Testis (tissue), 3 donors: ENCODE data around the gene SLC2A14. TPM values are rescaled to one million over a fixed set of nuclear protein-coding genes. Genes with fewer than 3 reads are reported as not detected.
"Not testable (repeated sequence)": the region's sequence is repeated elsewhere in the genome, so short reads cannot be mapped to it uniquely, and the experiment has no call there.

Source experiments
- DNase-seq: peaks from one replicate; pipeline ENCODE4 v3.0.0-alpha.2; 2019
- H3K27ac ChIP-seq, 2 donors: fragments of 200-600 bp; sonication (generic); one replicate each; pipeline ENCODE4 v1.5.1; 2019
- H3K27me3 ChIP-seq: fragments of 200-600 bp; sonication (generic); one replicate; pipeline ENCODE4 v1.5.1; 2019
- H3K36me3 ChIP-seq: fragments of 200-600 bp; sonication (generic); one replicate; pipeline ENCODE4 v1.5.1; 2017; ENCODE audit warnings: low read depth; ENCODE audit errors: missing control alignments
- H3K4me1 ChIP-seq: fragments of 200-600 bp; sonication (generic); one replicate; pipeline ENCODE4 v1.5.1; 2019
- H3K4me3 ChIP-seq, 2 donors: fragments of 200-600 bp; sonication (generic); one replicate each; pipeline ENCODE4 v1.5.1; 2017 to 2019
- H3K9me3 ChIP-seq: fragments of 200-600 bp; sonication (generic); one replicate; pipeline ENCODE4 v1.5.1; 2017
- POLR2A ChIP-seq: fragments of 450-650 bp; IDR thresholded peaks from one replicate; pipeline ENCODE4 v1.6.1; 2017; ENCODE audit warnings: antibody characterized with exemption, mild to moderate bottlenecking, moderate library complexity
- WGBS, 2 donors: methylation state at CpG; one replicate each; pipeline ENCODE4 v1.1.5; 2018; 5-methylcytosine and 5-hydroxymethylcytosine counted together
- intact Hi-C: fragments of 100-400 bp; cut with DNase I; formaldehyde crosslinking; loops from one replicate; pipeline ENCODE4 v1.15.1; 2023; ENCODE audit warnings: low total_unique reads
- polyA plus RNA-seq: library from polyadenylated mRNA; stranded (reverse); fragments of 350-450 nt; fragmentation: Illumina TruSeq; extraction: RNeasy Lipid Tissue Mini Kit (QIAGEN cat#74804); gene quantifications from one replicate; pipeline ENCODE4 v1.2.3, GENCODE V29; 2014; ENCODE audit warnings: low read depth, low replicate concordance; ENCODE audit not compliant: insufficient read depth
- total RNA-seq, 2 donors: library from RNA; depleted of rRNA; stranded (reverse); fragments of >200 nt; gene quantifications; one replicate each; pipeline ENCODE4 v1.2.3, GENCODE V29; 2016
- TF ChIP-seq, protein P1 (sequence below), 3 experiments: fragments of 450-650 bp in 2 of 3; fragments of 200-600 bp in 1 of 3; sonication (generic) in 1 of 3; IDR thresholded peaks; one replicate each; pipeline ENCODE4 v1.5.1; 2016 to 2019; ENCODE audit warnings: antibody characterized with exemption in 3 of 3, mild to moderate bottlenecking in 2 of 3, moderate library complexity in 1 of 3

The SLC2A14 gene
- total and polyA plus RNA-seq, 3 donors from 2014 or later: 51.5 to 203 (median 54.3) TPM

DNA sequence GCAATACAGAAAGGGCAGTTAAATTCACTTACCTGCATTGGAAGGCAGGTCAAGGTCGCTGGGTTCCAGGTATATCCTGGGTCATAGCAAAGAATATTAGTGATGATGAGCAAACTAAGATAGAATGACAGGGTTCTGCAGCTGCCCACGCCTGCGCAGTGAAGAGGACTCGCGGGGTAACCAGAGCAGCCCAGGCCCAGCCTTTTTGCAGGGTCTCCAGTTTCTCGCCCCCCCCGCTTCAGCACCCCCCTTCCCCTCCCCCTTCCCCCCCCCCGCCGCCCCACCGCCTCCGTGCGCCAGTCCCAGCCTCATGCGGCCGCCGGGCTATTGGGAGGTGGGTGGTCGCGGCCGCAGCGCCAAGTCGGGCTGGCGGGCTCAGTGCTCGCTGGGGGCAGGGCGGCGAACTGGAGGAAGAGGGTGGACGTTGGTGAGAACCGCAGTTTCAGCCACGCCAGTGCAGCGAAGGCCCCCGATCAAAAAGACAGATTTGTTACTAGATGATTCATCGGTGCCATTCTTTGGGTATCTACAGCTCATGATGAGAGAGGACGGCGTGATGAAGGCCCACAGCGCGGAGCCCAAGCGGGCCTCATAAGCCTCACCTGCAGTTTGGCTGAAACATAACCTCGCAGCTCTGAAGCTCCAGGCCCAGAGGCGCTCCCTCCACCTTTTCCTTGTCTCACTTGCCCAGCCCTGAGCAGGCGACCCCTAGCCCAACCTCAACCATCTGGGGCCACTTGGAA is 43.1 kb upstream of the SLC2A14 start:
- H3K27ac ChIP-seq: no peak overlapping the region
- H3K27me3 ChIP-seq: no peaks in the 10 kb centered on the region
- H3K4me1 ChIP-seq: no peaks in the 10 kb centered on the region
- H3K4me3 ChIP-seq: peak overlapping the region in 1 of 2 donors; percentile 27
- intact Hi-C loops: no loop called here
- 21 to 38% methylated on average over 21 to 38 of the region's 38 CpGs for WGBS, 2 donors
- TF ChIP-seq, protein P1, sequence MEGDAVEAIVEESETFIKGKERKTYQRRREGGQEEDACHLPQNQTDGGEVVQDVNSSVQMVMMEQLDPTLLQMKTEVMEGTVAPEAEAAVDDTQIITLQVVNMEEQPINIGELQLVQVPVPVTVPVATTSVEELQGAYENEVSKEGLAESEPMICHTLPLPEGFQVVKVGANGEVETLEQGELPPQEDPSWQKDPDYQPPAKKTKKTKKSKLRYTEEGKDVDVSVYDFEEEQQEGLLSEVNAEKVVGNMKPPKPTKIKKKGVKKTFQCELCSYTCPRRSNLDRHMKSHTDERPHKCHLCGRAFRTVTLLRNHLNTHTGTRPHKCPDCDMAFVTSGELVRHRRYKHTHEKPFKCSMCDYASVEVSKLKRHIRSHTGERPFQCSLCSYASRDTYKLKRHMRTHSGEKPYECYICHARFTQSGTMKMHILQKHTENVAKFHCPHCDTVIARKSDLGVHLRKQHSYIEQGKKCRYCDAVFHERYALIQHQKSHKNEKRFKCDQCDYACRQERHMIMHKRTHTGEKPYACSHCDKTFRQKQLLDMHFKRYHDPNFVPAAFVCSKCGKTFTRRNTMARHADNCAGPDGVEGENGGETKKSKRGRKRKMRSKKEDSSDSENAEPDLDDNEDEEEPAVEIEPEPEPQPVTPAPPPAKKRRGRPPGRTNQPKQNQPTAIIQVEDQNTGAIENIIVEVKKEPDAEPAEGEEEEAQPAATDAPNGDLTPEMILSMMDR (IDR thresholded peaks at IDR 0.05): no peak
- no peak for TF ChIP-seq POLR2A
- H3K36me3 ChIP-seq: no peaks in the 10 kb centered on the region
- H3K9me3 ChIP-seq: no peaks in the 10 kb centered on the region
- DNase-seq: no peak

DNA sequence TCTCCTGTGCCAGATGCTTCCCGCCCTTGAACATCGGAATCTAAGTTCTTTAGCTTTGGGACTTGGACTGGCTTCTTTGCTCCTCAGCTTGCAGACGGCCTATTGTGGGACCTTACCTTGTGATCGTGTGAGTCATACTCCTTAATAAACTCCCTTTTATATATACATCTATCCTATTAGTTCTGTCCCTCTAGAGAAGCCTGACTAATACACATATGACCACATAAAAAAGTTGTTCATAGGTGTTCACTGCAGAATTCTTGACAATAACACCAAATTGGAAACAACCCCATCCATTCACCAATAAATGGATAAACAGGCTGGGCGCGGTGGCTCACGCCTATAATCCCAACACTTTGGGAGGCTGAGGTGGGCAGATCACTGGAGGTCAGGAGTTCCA is 37.4 kb upstream of the SLC2A14 start:
- H3K36me3 ChIP-seq, DNase-seq, H3K9me3 ChIP-seq, intact Hi-C loops, H3K27ac ChIP-seq, H3K4me1 ChIP-seq, H3K4me3 ChIP-seq, H3K27me3 ChIP-seq: not testable (repeated sequence)
- WGBS, 2 donors: 80 to 82% methylated on average over 7 of the region's 7 CpGs

DNA sequence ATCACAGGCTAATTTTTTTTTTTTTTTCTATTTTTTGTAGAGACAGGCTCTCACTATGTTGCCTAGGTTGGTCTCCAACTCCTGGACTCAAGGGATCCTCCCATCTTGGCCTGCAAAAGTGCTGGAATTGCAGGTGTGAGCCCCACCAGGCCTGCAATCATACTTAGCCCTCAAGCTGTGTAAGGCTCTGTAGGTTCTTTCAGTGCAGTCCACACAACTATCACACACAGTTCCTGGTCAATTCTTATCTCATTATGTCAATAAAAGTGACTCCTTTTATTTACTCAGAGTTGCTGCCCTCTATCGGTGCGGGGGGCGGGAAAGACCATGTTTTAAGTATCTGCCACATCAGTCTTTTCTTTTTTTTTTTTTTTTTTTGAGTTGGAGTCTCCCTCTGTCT is 34.3 kb upstream of the SLC2A14 start:
- H3K27me3 ChIP-seq: no peaks in the 10 kb centered on the region
- 66 to 68% methylated on average over 3 of the region's 3 CpGs for WGBS, 2 donors
- H3K36me3 ChIP-seq: no peaks in the 10 kb centered on the region
- TF ChIP-seq, protein P1 (IDR thresholded peaks at IDR 0.05): no peak
- TF ChIP-seq POLR2A: no peak
- H3K4me1 ChIP-seq: no peaks in the 10 kb centered on the region
- no peak overlapping the region for H3K4me3 ChIP-seq
- H3K9me3 ChIP-seq: no peaks in the 10 kb centered on the region
- peak; percentile 22 for DNase-seq
- H3K27ac ChIP-seq: no peak overlapping the region
- intact Hi-C loops: no loop called here

DNA sequence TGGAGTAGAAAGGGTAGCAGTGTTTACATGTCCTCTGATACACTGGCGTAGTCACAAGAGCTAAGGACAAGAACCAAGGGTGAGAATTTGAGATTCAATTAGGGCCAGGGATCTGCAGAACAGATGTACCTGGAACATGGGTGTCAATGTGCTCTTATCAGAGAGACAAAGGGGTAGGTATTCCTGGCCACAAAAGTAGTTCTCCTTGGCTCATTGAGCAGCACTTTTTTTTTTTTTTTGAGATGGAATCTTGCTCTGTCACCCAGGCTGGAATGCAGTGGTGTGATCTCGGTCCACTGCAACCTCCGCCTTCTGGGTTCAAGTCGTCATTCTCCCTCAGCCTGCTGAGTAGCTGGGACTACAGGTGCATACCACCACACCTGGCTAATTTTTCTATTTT is 33.6 kb upstream of the SLC2A14 start:
- H3K9me3 ChIP-seq, H3K27ac ChIP-seq, H3K4me1 ChIP-seq, intact Hi-C loops, DNase-seq, H3K27me3 ChIP-seq, H3K36me3 ChIP-seq, H3K4me3 ChIP-seq: not testable (repeated sequence)
- 88 to 93% methylated on average over 4 of the region's 4 CpGs for WGBS, 2 donors

DNA sequence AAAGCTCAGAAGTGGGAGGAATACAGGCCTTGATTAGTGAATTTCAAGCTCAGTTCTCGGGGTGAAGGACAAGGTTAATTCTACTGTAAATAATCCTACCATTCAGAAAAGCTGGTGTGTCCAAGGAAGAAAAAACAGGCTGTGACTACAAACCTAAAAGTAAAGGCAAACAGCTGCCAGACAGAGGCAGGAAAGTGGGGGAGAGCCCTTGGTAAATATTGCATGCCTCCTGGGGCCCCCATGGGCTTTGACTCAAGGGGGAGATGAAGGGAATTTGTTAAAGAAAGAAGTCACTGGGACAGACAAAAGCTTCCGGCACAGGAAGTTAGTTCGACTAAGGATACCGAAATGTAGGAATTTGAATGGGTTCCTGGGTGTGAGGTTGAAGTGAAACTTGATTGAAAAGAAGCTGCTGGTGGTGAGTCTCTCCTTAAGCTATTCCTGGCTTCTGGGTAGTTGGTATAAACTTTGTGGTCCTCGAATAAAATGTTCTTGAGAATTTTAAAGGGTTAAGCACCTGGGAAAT is 32.9 kb upstream of the SLC2A14 start:
- H3K27ac ChIP-seq, H3K27me3 ChIP-seq, H3K36me3 ChIP-seq, intact Hi-C loops, H3K4me1 ChIP-seq, DNase-seq, H3K4me3 ChIP-seq, H3K9me3 ChIP-seq: not testable (repeated sequence)
- 28 to 34% methylated on average over 5 of the region's 5 CpGs for WGBS, 2 donors

DNA sequence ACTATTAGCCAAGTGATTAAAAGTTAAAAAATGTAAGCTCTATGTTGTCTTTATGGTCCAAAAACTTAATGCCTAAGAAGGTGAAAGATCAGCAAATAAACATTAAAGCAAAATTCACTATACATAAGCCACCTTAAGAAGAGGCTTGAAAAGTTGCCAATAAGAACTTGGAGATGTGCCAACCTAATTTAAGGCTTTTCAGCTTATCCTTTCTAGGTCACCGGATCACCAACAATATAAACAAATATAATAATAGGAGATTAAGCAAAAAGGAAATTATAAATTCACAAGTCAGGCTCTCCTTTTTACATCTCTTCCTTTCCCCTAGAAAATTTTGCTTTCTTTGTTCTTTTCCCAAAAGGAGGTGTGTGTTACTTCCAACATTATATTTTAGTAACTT is 32.4 kb upstream of the SLC2A14 start:
- intact Hi-C loops: no loop called here
- no peak for DNase-seq
- Histone ChIP-seq H3K27me3 (no peaks in the 10 kb centered on the region), H3K4me3 (no peak overlapping the region), H3K4me1 (no peaks in the 10 kb centered on the region), H3K27ac (no peak overlapping the region), H3K36me3 (no peaks in the 10 kb centered on the region), H3K9me3 (no peaks in the 10 kb centered on the region)
- 25% methylated on average over 1 of the region's 1 CpG for WGBS, 2 donors
- no peak for TF ChIP-seq POLR2A
- TF ChIP-seq, protein P1 (IDR thresholded peaks at IDR 0.05): no peak

DNA sequence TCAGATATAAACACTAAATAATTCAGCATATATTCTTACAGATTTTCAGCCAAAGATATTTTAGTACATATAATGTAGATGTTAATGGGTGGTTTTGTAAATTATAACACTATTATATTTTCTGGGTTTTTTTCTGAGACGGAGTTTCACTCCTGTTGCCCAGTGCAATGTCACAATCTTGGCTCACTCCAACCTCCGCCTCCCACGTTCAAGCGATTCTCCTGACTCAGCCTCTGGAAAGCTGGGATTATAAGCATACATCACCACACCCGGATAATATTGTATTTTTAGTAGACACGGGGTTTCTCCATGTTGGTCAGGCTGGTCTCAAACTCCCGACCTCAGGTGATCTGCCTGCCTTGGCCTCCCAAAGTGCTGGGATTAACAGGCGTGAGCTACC is 29.7 kb upstream of the SLC2A14 start:
- H3K36me3 ChIP-seq, H3K27me3 ChIP-seq, DNase-seq, H3K9me3 ChIP-seq, H3K27ac ChIP-seq, H3K4me1 ChIP-seq, intact Hi-C loops, H3K4me3 ChIP-seq: not testable (repeated sequence)
- 78 to 79% methylated on average over 8 of the region's 8 CpGs for WGBS, 2 donors
